ENCODE data around the gene CAMTA1.
"Not testable (repeated sequence)": the region's sequence is repeated elsewhere in the genome, so short reads cannot be mapped to it uniquely, and the experiment has no call there.

Gene CAMTA1

DNA sequence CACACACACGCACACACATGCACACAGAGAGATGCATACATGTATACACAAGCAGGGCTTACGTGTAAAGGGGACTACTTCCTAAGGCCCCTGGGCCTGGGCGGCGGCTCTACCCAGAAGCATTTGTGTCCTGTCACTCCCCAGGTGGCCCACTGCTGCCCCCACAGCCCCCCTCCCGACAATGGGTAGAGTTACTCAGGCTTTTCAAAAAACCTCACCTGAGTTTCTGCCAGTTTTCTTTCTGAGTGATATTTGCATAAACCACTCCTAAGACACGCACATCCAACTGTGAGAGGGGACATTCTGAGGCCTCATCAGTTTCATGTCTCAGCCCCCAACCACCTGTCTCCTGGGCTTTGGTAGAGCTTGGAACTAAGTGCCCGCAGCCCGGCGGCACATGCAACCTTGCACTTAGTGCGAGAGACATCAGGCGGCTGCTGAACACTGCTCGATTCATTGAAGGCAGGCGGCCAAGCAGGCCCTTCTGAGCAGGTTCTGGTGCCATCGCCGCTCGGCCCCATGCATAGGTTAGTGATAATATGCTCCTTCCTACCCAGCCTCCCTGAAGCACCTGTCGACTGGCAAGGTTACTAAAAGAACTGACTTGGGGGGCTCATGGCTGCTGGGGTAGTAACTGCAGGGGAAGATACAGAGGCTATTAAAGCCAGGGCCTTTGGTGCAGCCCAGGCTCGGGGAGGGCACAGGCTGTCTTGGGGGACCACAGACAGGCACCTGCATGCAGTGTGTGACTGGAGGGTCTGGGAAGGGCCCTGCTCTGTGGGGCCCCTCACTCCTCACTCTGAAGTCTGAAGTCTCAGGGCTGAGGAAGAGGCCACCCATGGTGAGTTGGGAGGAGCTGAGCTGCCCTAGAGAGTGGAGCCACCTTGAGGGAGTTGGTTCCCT is 621.6 kb downstream of the CAMTA1 start:
- DNase-seq, result no peak

DNA sequence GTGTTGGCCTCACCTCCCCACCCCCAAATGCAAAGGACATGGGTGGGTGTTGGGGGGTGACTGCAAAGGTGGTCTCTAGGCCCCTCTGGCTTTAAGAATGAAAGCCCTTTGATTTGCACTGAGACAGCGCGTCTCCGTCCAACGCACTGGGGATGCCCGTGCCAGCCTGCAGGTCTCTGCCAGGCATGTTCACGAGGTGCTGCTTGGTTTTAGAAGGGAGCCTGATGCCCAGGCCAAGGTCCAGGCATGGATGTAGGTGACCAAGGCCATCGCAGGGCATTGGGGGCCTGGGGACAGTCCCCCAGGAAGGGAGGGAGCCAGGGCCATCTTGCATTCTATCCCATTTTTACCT is 622.3 kb downstream of the CAMTA1 start:
- no peak for DNase-seq

DNA sequence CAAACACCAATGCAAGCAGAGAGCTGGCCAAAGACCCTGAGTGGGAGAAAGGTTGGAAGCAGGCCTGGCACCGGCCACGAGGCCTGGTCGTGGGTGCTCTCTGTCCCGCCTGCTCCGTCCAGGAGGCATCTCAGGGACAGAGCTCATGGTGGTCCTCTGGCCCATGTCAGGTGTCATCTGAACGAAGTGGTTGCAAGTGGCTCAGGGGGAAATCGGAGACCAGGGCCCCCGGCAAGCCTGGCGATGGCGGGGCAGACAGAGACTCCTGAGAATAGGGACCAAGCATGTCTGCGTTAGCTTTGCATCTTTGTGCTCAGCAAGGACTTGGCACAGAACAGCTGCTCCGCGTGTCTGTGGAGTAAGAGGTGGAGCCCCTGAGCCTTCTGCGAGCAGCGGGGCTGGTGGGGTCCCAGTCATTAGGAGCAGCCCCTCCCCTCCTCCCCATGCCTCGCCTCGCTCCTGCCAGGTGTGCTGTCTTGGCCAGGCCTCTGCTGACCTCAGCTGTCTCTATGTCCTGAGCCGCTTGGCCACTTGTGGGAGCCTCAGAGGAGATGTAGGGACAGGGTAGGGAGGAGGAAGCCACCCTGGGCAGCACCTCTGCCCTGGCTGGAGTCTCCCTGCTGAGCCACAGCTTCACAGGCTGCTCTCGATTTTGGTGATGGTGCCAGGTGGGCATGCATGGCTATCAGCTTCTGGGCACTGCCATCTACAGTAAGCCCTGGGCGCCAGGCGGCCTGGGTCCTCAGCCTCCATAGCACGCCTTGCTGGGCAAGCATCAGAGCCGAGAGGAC is 622.9 kb downstream of the CAMTA1 start:
- no peak for DNase-seq

DNA sequence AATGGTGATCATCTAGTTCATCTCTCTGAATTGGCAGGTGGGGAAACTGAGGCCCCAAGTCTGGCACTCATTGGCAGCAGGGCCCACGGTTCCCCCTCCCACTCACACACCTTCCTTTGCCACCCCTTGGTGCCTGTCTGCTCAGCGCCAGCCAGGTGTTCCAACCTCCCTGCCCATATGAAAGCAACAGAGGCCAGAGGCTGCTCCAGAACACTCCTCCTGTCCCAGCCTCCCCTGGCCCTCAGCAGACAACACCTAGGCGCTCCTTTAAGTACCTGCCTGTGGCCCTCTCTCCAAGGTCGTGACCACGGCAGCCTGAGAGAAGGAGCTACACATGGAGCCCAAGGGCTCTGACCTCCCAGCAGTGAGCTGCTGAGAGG is 623.5 kb downstream of the CAMTA1 start:
- DNase-seq, result no peak

DNA sequence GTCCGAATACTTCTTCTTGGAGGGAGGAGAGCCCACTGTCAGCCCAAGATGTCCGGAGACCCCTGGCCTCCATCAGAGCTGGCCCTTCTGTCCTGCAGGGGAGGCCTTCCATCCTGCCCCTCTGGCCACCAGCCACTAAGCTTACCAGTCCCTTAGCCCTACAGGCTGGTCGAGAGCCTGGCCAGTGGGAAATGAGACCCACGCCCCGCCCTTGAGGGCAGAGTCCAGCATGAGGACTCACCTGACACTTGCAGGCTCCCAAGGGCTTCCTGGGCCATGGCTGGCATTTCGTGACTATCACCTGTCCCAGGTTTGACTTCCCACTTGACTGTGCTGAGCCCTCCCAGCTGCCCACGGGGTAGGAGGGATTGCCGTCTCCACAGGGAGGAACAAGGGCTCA is 624.0 kb downstream of the CAMTA1 start:
- no peak for DNase-seq

DNA sequence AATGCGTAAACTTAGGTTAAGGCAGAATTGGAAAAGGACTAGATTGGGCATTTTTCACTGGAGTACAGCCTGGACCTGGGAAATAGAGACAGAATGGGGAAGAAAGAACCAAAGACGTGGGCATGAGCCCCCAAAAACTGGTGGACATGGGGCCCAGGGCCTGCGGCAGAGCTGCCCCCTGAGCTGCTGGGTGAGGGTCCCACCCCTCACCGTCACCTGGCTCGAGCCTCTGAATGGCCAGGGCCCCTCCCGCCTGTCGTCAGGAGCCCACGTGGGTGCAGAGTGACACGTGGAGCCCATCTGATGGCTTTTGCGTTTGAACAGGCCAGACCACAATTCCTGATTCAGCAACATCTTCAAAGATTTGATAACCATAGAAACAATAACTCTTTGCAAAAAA is 624.9 kb downstream of the CAMTA1 start:
- DNase-seq, result no peak

DNA sequence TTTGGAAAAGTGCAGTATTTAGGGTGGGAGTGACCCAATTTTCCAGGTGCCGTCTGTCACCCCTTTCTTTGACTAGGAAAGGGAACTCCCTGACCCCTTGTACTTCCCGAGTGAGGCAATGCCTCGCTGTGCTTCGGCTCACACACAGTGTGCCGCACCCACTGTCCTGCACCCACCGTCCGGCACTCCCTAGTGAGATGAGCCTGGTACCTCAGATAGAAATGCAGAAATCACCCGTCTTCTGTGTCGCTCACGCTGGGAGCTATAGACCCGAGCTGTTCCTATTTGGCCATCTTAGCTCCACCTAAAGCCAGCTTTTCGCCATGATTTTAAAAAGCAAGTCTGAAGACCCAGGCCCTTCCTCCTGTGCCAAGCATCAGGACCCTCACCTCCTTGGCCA is 632.4 kb downstream of the CAMTA1 start:
- not testable (repeated sequence) for DNase-seq

DNA sequence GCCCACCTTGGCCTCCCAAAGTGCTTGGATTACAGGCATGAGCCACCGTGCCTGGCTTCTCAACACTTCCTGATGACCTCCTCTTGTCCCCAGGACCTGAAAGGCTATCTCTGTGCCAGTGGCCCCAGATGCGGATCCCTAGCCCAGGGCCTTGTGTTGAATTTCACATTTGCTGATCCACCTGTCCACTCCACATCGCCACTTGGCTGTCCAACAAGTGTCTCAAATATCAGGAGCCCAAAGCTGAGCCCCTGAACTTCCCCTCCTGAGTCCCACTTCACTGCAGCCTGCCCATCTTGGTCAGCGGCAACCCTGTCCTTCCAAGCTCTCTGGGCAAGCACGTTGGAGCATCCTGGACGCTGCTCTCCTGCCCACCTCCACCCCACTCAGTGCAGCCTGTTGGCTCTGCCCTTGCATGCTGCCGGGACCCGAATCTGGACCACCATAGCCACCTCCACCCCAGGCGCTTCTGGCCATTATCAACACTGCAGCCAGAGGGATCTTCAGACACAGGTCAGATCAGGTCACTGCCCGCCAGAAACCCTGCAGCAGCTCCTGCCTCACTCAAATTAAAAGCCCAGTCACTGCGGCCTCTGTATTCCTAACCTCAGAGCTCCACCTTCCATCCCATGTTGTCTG is 633.3 kb downstream of the CAMTA1 start:
- DNase-seq, result no peak

DNA sequence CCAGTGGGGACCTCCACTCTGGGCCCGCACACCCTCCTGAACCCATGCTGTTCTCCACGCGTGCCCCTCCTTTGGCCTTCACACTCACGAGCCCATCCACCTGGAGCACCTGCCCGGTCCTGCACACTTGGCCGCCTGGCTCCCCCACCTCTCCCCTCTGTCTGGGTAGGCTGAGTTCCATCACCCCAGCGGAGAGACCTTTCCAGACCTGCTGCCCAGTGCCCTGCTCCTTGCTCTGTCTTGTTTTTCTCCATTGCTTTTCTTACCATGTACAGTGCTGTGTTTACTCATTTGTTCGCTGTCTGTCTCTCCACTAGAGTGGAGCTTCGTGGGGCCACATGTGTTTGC is 634.8 kb downstream of the CAMTA1 start:
- DNase-seq, result no peak

DNA sequence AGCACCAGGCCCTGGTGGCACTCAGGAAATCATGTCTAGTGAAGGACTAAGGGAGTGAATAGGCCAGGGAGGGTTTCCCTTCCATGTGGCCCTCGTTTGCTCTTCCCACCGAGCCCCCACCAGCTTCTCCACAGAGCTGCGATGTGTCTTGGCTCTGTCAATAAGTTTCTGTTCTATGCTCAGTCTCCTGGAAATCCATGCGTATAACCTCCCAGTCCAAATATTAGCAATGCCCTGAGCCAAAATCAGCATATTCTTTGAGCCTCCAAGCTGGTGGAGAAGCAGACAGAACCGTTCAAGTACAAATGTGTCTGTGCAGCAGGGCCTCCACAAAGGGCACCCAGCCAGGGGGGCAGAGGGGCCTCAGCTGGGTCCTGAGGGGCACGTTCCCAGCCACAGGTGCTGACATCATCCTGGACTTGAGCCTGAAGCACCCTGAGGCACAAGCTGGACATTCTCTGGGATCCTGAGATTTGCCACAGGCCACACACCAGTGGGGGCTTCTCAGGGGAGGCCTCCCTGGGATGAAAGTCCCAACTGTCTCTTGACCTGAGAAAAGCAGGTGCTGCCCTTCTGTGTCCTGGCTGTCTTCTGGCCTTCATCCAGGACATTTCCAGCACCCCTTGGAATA is 635.3 kb downstream of the CAMTA1 start:
- DNase-seq, result no peak

DNA sequence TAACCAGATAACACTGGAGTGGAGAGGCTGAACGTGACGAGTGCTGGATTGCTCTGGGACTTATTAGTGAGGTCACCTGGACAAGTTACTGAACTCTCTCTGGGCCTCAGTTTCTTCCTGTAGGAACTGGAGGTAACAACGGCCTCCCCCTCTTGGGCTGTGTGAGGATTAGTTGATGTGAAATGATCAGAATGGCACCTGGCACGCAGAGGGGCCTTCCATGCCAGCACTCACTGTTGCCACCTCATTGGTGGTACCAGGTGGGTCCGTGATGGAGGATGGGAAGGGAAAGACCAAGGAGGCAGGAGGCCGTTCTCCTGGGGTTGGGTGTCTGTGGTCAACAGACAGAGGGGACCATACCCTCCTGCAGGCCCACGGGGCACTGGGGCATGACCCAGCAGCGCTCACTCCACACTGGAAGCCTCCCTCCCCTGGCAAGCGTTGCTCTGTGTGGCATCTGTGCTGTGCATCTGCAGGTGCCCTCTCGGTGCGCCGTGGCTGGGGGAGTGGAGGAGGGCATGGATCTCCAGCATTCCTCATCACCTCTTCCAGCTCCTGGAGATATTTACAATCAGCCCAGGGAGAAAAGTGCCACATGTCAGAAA is 636.3 kb downstream of the CAMTA1 start:
- no peak for DNase-seq

DNA sequence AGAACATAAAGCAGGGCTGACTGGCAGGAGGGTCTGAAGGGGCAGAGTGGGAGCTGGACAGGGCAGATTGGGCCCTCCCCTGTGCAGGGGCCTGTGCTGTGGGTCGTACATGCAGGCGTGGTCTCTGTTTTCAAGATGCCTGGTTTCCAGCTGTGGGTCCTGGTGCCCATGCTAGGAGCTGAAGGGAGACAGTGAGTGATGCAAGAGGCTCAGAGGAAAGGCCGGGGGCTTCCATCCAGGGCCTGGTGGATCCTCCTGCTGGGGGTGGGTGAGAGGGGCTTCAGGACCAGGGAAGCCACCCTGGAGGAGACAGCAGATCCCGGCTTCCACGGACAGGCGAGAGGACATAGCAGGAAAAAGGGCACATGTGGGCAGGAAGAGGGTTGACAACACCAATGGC is 636.8 kb downstream of the CAMTA1 start:
- DNase-seq, result no peak

DNA sequence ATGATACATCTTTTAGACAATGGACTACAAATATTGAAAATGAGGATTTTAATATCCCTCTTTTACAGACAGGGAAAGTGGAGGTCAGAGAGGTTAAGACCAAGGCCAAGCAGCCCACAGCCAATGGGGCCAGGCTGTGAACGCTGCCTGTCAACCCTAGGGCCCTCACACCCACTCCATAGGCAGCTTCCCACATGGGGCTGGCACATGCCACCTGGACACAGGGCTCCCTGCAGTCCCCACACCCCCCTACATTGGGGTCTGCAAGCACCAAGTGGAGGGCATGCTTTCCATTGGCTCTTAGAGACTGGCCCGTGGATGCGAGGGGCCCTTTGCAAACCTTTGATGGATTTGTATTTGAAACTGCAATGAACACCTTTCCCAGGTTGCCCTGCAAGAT is 637.3 kb downstream of the CAMTA1 start:
- no peak for DNase-seq

DNA sequence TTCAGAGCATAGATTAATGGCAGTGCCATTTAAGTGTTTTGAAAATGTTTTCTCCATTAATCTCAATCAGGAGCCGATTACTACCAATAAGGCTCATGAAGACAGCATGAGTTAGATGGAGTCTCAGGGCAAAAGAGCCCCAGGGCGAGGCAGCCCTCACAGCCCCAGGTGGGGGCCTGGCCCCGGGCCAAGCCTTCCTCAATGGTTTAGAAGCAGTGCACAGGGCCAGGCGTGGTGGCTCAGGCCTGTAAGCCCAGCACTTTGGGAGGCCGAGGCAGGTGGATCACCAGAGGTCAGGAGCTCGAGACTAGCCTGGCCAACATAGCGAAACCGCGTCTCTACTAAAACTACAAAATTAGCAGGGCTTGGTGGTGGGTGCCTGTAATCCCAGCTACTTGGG is 637.7 kb downstream of the CAMTA1 start:
- DNase-seq, result no peak

DNA sequence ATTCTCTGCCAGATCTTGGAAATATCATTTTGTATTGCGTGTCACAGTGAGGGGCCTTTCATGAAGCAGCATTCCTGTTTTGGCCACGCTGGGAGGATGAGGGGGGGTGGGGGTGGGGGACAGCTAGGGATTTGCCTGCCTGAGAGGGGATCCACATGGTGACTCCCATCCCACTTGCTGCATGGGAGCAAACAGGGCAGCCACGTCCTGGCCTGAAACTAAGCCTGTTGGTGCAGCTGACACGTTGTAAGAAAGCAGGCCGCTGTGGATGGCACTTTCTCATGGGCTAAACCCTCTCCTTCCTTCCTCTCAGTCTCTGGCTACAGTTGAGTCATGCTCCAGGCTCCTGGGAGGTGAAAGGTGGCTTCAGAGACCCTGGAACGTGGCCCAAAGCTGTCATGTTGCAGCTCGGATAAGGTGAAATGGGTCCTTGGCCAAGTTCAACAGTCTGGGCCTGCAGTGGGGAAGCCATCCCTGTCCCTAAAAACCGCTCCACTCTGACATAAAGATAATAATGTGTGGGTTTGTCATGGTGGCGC is 639.2 kb downstream of the CAMTA1 start:
- DNase-seq, result no peak

DNA sequence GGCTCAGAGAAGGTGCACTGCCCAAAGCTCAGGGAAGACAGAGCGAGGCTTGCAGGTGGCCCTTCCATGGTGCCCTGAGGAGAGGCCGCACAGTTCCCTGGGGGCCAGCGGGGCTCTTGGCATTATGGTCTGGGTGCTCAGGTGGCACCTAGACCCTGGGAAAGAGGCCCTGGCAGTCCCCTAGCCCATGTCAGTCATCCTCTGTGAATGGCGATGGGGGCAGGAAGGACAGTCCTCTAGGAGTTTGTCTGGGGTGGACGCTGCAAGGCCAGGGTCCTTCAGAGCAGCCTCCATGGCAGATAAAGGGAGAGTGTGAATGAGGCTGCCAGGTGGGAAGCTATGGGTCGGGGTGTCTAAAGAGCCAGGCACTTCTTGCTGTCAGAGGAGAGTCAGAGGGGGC is 640.0 kb downstream of the CAMTA1 start:
- no peak for DNase-seq

DNA sequence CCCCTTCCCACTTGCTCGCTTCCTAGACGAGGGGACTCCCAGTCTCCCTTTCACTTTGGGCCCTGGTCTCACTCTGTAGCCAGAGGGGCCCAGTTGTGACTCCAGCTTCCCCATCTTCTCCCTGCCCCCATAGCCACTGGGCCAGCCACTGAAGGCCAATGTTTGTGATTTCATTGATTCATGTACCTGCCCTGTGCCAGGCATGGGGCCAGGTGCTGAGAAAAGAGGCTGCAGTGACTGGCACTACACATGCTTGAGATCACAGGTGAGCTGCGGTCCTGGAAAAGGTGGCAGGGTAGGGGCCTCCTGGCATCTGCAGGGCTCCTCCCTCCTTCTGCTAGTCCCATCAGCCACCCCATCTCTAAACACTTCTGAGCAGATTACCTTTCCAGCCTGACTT is 640.5 kb downstream of the CAMTA1 start:
- DNase-seq, result no peak

DNA sequence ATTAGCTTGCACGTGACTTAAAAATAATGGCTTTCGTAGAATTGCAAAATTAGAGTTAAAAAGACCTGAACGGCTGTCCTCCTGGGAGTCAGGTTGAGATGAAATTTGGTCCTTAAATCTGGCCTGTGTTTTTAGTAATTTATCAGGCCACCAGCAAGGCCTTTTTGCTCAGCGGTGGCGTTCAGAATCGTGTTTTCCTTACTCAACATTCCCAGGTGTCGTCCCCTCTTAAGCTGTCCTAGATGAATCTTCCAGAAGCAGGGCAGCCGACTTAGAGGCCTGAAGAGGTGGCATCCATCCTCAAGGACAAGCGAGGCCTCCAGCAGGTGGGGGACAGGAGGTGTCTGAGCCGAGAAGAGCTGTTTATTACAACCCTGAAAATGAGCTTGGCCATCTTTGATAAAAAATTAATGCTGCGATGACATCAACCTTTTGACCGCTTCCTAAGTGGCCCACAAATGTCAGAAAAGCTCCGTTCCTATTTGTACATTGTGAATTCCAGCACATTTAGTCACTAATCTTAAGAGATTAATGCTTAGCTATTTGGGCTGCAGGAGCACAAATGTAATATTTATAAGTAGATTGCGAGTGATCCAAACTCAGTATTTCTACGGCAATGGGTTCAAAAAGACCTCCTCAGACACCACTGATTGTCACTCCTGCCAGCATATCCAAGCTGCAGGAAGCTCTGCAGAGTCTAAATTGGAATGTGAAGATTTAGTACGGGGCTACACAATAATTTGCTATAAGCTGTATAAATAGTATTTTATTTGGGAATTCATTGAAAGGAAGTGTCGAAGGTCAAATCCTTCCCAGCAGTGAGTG is 641.7 kb downstream of the CAMTA1 start:
- no peak for DNase-seq

DNA sequence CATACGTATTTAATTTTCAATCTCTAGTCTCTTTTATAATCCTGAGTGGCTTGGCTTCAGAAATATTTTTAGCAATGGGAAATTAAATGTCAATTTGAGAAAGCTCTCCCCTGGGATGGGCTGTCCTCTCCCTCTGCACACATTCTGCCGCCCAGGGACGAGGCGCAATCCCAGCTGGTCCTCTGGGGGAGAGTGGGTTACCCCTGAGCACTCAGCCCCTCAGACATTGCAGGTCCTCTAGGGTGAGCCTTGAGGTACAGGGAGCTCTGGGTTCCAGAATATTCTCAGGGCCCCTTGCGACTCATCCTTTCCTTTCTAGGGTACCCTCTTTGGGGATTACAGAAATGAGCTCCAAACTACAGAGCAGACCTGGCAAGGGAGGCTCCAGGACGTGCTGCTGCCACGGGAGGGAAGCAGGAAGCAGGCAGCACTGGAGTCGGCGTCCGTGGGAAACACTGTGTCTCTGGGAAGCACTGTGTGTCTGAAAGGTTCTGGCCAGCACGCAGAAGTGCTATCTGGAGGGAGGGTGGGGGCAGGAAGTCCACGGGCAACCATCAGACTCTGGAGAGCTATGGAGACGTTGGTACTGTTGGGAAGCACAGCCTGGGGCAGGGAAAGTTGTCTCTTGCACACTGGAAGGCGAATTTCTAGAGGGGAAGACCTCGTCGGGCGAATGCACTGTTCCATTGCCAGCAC is 642.5 kb downstream of the CAMTA1 start:
- no peak for DNase-seq

DNA sequence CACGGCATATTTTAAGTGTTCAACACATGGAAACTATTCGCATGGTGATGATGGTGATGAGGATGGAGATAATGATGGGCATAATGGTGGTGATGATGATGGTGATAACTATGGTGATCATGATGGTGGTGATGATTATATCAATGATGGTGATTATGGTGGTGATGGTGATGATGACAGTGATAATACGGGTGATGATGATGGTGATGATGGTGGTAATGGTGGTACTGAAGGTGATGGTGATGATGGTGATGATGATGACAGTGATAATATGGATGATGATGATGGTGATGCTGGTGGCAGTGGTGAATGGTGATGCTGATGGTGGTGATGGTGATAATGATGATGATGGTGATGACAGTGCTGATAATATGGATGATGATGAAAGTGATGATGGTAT is 644.0 kb downstream of the CAMTA1 start:
- DNase-seq, result no peak

DNA sequence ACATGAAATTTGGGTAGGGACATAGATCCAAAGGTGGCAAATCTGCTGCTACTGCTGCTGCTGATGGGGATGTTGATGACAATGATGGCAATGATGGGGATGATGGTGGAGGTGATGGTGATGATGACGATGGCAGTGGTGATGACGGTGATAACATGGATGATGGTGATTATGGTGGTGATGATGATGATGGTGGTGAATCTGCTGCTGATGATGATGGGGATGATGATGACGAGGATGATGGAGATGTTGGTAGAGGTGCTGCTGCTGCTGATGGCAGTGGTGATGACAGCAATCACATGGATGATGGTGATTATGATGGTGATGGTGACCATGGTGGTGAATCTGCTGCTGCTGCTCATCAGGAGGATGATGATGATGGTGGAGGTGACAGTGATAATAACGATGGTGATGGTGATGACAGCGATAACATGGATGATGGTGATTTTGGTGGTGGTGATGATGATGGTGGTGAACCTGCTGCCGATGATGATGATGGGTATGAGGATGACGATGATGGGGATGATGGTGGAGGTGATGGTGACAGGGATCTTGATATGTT is 644.9 kb downstream of the CAMTA1 start:
- DNase-seq, result no peak

Measured in activated gamma-delta T cell (primary cell).